Measurements from ENCODE around the gene TRIM28. TPM values are rescaled to one million over a fixed set of nuclear protein-coding genes. Genes with fewer than 3 reads are reported as not detected.
A peak's percentile ranks its signal among the peaks of the same experiment; 100 is the strongest.

The TRIM28 gene
- total and polyA plus RNA-seq, 12 donors, result 161 to 302 (median 240) TPM

DNA sequence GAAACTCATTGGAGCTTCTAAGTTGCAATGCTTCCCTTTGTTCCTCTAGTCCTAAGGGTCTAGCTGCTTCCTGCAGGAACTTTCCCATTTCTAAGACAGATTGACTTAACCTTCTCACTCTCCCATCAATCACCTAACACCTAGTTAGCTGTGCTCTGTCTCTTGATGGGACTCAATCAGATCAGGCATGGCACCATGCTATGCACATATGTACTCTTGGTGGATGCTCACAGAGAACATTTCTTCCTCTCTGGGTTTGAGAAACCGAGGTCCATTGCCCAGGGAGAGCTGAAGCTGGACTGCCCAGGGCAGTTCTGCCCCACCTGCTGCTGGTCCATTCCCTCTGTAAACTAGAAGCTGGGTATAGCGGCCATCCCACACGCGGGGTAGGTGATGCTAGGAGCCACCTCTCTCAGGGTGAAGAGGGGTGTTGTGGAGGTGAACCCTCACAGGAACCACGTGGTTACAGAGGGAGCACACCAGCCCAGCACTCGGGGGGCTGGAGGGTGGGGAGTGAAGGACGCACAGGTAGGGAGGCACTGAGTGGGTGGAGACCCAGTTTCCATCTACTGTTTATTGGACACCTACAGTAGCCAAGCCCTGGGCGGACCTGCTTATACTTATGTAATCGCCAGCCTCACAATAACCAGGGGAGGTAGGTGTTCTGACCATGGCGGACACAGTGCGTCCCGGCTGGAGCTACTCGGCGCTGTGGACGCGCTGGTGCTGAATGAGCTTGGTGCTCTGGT lies 17.7 kb downstream of the TRIM28 start:
- H3K36me3 ChIP-seq (replicated peaks in 1 of 2), result peaks cover 0 to 3% of the 10 kb centered on the region in 2 donors
- intact Hi-C loops (cut with DNase I), result no loop called here
- peaks cover 30 to 47% of the 10 kb centered on the region in 2 donors for H3K4me1 ChIP-seq (replicated peaks in 1 of 2)
- peak in 1 of 7 donors; percentile 80 for DNase-seq
- peak overlapping the region in 1 of 4 donors; percentile 20 for H3K4me3 ChIP-seq
- no peak for TF ChIP-seq POLR2A (IDR thresholded peaks at IDR 0.05)
- TF ChIP-seq, protein P1, sequence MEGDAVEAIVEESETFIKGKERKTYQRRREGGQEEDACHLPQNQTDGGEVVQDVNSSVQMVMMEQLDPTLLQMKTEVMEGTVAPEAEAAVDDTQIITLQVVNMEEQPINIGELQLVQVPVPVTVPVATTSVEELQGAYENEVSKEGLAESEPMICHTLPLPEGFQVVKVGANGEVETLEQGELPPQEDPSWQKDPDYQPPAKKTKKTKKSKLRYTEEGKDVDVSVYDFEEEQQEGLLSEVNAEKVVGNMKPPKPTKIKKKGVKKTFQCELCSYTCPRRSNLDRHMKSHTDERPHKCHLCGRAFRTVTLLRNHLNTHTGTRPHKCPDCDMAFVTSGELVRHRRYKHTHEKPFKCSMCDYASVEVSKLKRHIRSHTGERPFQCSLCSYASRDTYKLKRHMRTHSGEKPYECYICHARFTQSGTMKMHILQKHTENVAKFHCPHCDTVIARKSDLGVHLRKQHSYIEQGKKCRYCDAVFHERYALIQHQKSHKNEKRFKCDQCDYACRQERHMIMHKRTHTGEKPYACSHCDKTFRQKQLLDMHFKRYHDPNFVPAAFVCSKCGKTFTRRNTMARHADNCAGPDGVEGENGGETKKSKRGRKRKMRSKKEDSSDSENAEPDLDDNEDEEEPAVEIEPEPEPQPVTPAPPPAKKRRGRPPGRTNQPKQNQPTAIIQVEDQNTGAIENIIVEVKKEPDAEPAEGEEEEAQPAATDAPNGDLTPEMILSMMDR (IDR thresholded peaks at IDR 0.05), result no peak
- 47 to 70% (median 61%) methylated on average over 5 to 16 of the region's 16 CpGs for WGBS, 4 donors
- no peaks in the 10 kb centered on the region for H3K9me3 ChIP-seq (replicated peaks in 1 of 3)
- peak overlapping the region in 2 of 5 donors; percentile 76 to 81 for H3K27ac ChIP-seq
- no peaks in the 10 kb centered on the region for H3K27me3 ChIP-seq

DNA sequence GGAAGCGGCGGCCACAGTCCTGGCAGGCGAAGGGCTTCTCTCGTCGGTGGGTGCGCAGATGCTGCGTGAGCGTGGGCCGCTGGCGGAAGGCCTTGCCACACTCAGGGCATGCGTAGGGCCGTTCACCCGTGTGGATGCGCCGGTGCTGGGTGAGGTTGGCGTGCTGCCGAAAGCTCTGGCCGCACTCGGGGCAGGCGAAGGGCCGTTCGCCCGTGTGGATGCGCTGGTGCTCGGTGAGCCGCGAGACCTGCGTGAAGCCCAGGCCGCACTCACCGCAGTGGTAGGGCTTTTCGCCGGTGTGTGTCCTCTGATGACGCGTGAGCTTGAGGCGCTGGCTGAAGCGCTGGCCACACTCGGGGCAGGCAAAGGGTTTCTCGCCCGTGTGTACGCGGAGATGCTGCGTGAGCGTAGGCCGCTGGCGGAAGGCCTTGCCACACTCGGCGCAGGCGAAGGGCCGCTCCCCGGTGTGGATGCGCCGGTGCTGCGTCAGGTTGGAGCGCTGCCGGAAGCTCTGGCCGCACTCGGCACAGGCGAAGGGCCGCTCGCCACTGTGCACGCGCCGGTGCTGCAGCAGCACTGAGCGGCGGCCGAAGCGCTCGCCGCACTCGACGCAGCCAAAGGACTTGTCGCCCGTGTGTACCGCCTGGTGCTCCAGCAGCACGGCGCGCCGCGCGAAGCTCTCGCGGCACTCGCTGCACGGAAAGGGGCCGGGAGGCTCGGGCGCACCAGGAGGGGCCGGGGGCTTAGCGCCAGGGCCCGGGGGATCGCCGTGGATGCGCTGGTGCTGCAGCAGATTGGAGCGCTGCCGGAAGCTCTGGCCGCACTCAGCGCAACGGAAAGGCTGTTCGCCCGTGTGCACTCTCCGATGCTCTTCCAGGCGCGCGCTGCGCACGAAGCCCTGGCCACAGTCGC lies 18.5 kb downstream of the TRIM28 start:
- intact Hi-C loops (cut with DNase I), result no loop called here
- peaks cover 22 to 38% of the 10 kb centered on the region in 2 donors for H3K4me1 ChIP-seq (replicated peaks in 1 of 2)
- no peaks in the 10 kb centered on the region for H3K9me3 ChIP-seq (replicated peaks in 1 of 3)
- H3K27ac ChIP-seq, result peak overlapping the region in 2 of 5 donors; percentile 76 to 81
- H3K36me3 ChIP-seq (replicated peaks in 1 of 2), result peaks cover 0 to 5% of the 10 kb centered on the region in 2 donors
- H3K4me3 ChIP-seq, result peak overlapping the region in 1 of 4 donors; percentile 20
- H3K27me3 ChIP-seq, result no peaks in the 10 kb centered on the region
- WGBS, 4 donors, result 4 to 6% (median 5%) methylated on average over 22 to 107 of the region's 107 CpGs; no CpG with 5 or more reads in 1 of the 4 donors
- peak in 1 of 2 donors; percentile 26 for TF ChIP-seq POLR2A (IDR thresholded peaks at IDR 0.05)
- TF ChIP-seq, protein P1 (IDR thresholded peaks at IDR 0.05), result no peak
- DNase-seq, result peak in 6 of 7 donors; percentile 52 to 82 (median 64)

DNA sequence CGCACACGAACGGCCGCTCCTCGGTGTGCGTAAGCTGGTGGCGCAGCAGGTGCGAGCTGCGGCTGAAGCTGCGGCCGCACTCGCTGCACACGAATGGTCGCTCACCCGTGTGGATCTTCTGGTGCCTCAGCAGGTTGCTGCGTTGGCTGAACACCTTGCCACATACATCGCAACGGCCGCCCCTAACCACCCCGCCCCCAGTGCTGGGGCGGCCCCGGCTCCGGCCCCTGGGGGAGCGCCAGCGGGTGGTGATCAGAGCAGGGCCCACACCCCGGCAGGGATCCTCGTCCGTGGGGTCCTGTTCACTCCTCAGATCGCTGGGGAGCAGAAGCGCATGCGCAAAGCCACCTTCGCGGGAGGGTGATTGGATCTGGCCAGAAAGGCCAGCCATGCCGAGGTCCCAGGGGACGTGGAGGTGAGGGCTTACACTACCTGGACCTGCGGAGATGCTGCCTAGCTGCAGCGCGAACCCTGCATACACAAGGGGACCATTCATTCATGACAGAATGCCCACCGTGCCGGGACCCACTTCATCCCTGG lies 19.2 kb downstream of the TRIM28 start:
- Histone ChIP-seq H3K9me3 (replicated peaks in 1 of 3) (no peaks in the 10 kb centered on the region), H3K27ac (peak overlapping the region in 2 of 5 donors; percentile 76 to 81), H3K4me3 (peak overlapping the region in 1 of 4 donors; percentile 20), H3K36me3 (replicated peaks in 1 of 2) (peaks cover 0 to 7% of the 10 kb centered on the region in 2 donors), H3K4me1 (replicated peaks in 1 of 2) (peaks cover 19 to 38% of the 10 kb centered on the region in 2 donors), H3K27me3 (no peaks in the 10 kb centered on the region)
- no peak for TF ChIP-seq POLR2A (IDR thresholded peaks at IDR 0.05)
- TF ChIP-seq, protein P1 (IDR thresholded peaks at IDR 0.05), result no peak
- 4 to 8% (median 6%) methylated on average over 14 to 40 of the region's 40 CpGs for WGBS, 4 donors
- DNase-seq, result peak in 1 of 7 donors; percentile 42
- intact Hi-C loops (cut with DNase I), result no loop called here

DNA sequence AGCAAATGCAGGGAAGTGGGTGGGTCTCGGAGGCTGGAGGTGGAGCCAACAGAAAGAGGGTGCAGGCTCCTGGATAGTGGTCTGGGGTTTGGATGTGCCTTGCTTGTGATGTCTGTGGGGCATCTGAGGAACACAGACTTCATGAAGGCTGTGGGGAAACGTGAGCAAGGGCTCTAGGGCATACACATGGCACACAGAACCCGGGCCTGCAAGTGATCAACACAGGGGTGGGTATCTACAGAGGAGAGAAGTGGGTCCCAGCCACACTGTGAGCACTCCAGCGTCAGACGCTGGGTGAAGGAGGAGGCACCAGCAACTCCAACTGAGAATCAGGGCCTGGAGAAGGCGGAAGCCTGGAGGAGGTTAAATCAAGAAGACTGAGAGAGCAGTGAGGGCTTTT lies 20.0 kb downstream of the TRIM28 start:
- no peak overlapping the region for H3K27ac ChIP-seq
- H3K4me3 ChIP-seq, result no peak overlapping the region
- intact Hi-C loops (cut with DNase I), result no loop called here
- H3K27me3 ChIP-seq, result no peaks in the 10 kb centered on the region
- peaks cover 0 to 11% of the 10 kb centered on the region in 2 donors for H3K36me3 ChIP-seq (replicated peaks in 1 of 2)
- TF ChIP-seq, protein P1 (IDR thresholded peaks at IDR 0.05), result no peak
- TF ChIP-seq POLR2A (IDR thresholded peaks at IDR 0.05), result no peak
- peak in 2 of 7 donors; percentile 22 to 54 for DNase-seq
- peaks cover 19 to 38% of the 10 kb centered on the region in 2 donors for H3K4me1 ChIP-seq (replicated peaks in 1 of 2)
- WGBS, 4 donors, result 67 to 73% (median 71%) methylated on average over 6 of the region's 6 CpGs
- no peaks in the 10 kb centered on the region for H3K9me3 ChIP-seq (replicated peaks in 1 of 3)

Measured in adrenal gland (tissue), 12 donors.